WTC11 (cell line): ENCODE data around the gene TRRAP. TPM values are rescaled to one million over a fixed set of nuclear protein-coding genes. Genes with fewer than 3 reads are reported as not detected.

Source experiments
- ATAC-seq: fragments of 200-7000 bp; cut with Tn5 transposase; 2 replicates; pipeline ENCODE4 v1.10.0; 2021; ENCODE audit warnings: mild to moderate bottlenecking, moderate library complexity
- CTCF ChIA-PET: fragments of 300-600 bp; sonication (Branson Sonifier 250); formaldehyde crosslinking; loops from one replicate; lab custom pipeline; 2021; ENCODE audit warnings: antibody characterized with exemption; lab: Charles Lee
- POLR2A ChIA-PET: fragments of 350-600 bp; sonication (Branson Sonifier 250); formaldehyde crosslinking; loops from one replicate; lab custom pipeline; 2021; ENCODE audit warnings: antibody characterized with exemption; lab: Charles Lee
- DNase-seq: peaks from one replicate; pipeline ENCODE4 v3.0.0; 2021; ENCODE audit warnings: low spot score
- H3K27ac Mint-ChIP-seq: 2 replicates; pipeline ENCODE4 v1.8.0; 2021; ENCODE audit warnings: mixed read lengths
- H3K27me3 Mint-ChIP-seq: 2 replicates; pipeline ENCODE4 v1.8.0; 2021; ENCODE audit warnings: low read depth, mild to moderate bottlenecking, moderate library complexity, mixed read lengths
- H3K36me3 Mint-ChIP-seq: 2 replicates; pipeline ENCODE4 v1.8.0; 2021; ENCODE audit warnings: mixed read lengths
- H3K4me1 Mint-ChIP-seq: 2 replicates; pipeline ENCODE4 v1.8.0; 2022; ENCODE audit warnings: mixed read lengths
- H3K4me3 Mint-ChIP-seq: 2 replicates; pipeline ENCODE4 v1.8.0; 2021; ENCODE audit warnings: mild to moderate bottlenecking, moderate library complexity, mixed read lengths
- H3K9me3 Mint-ChIP-seq: 2 replicates; pipeline ENCODE4 v1.8.0; 2021; ENCODE audit warnings: mixed read lengths
- ATF2 ChIP-seq: sonication (generic); formaldehyde crosslinking; IDR thresholded peaks from 2 replicates; pipeline ENCODE4 v1.8.1; 2022; ENCODE audit warnings: low read depth, missing genetic modification reagents, borderline replicate concordance
- ATF3 ChIP-seq: sonication (generic); formaldehyde crosslinking; conservative IDR thresholded peaks from 2 replicates; pipeline ENCODE4 v1.8.1; 2022; ENCODE audit warnings: mild to moderate bottlenecking, missing genetic modification reagents
- ATF6 ChIP-seq: sonication (generic); formaldehyde crosslinking; IDR thresholded peaks from 2 replicates; pipeline ENCODE4 v1.8.1; 2023; ENCODE audit warnings: mild to moderate bottlenecking, missing genetic modification reagents
- CREM ChIP-seq: sonication (generic); formaldehyde crosslinking; IDR thresholded peaks from 2 replicates; pipeline ENCODE4 v1.8.1; 2022; ENCODE audit warnings: mild to moderate bottlenecking, missing genetic modification reagents, moderate library complexity
- ETV6 ChIP-seq: sonication (generic); formaldehyde crosslinking; IDR thresholded peaks from 2 replicates; pipeline ENCODE4 v1.8.1; 2022; ENCODE audit warnings: mild to moderate bottlenecking, missing genetic modification reagents
- FOXJ3 ChIP-seq: sonication (generic); formaldehyde crosslinking; IDR thresholded peaks from 2 replicates; pipeline ENCODE4 v1.9.0; 2021; ENCODE audit warnings: missing genetic modification reagents, mild to moderate bottlenecking, borderline replicate concordance
- FOXP1 ChIP-seq: sonication (generic); formaldehyde crosslinking; IDR thresholded peaks from 2 replicates; pipeline ENCODE4 v1.8.0; 2022; ENCODE audit warnings: missing genetic modification reagents, mild to moderate bottlenecking, moderate library complexity, borderline replicate concordance
- HMGA2 ChIP-seq: fragments of 250-450 bp; sonication (Bioruptor Pico); IDR thresholded peaks from 2 replicates; pipeline ENCODE4 v1.4.0; 2021; ENCODE audit warnings: mild to moderate bottlenecking, moderate library complexity
- IRF1 ChIP-seq: sonication (generic); formaldehyde crosslinking; IDR thresholded peaks from 2 replicates; pipeline ENCODE4 v1.8.0; 2023; ENCODE audit warnings: missing genetic modification reagents
- MXD4 ChIP-seq: fragments of 250-450 bp; sonication (Bioruptor Pico); IDR thresholded peaks from 2 replicates; pipeline ENCODE4 v1.8.0; 2021; ENCODE audit warnings: mild to moderate bottlenecking, moderate library complexity, borderline replicate concordance
- NR2C2 ChIP-seq: sonication (generic); formaldehyde crosslinking; IDR thresholded peaks from 2 replicates; pipeline ENCODE4 v1.8.0; 2022; ENCODE audit warnings: mild to moderate bottlenecking, missing genetic modification reagents
- TP53 ChIP-seq: sonication (generic); formaldehyde crosslinking; IDR thresholded peaks from 2 replicates; pipeline ENCODE4 v1.8.1; 2023; ENCODE audit warnings: mild to moderate bottlenecking, missing genetic modification reagents
- ZNF396 ChIP-seq: fragments of 250-450 bp; sonication (Bioruptor Pico); IDR thresholded peaks from 2 replicates; pipeline ENCODE4 v1.8.0; 2021; ENCODE audit warnings: mild to moderate bottlenecking, moderate library complexity, borderline replicate concordance
- ZNF671 ChIP-seq: fragments of 250-450 bp; sonication (Bioruptor Pico); IDR thresholded peaks from 2 replicates; pipeline ENCODE4 v1.8.0; 2021; ENCODE audit warnings: mild to moderate bottlenecking
- ZSCAN18 ChIP-seq: fragments of 250-450 bp; sonication (Bioruptor Pico); IDR thresholded peaks from 2 replicates; pipeline ENCODE4 v2.1.2; 2022; ENCODE audit warnings: mild to moderate bottlenecking, moderate library complexity
- total RNA-seq: library from RNA; stranded (reverse); gene quantifications from 3 replicates; pipeline ENCODE4 v1.2.3, GENCODE V29; 2021
- TF ChIP-seq, protein P1 (sequence below): sonication (generic); formaldehyde crosslinking; IDR thresholded peaks from 2 replicates; pipeline ENCODE4 v1.8.1; 2023; ENCODE audit warnings: mild to moderate bottlenecking, missing genetic modification reagents, moderate library complexity
- TF ChIP-seq, protein P2 (sequence below): fragments of 250-450 bp; sonication (Bioruptor Pico); IDR thresholded peaks from 2 replicates; pipeline ENCODE4 v1.8.0; 2021; ENCODE audit warnings: mild to moderate bottlenecking
- TF ChIP-seq, protein P3 (sequence below): sonication (generic); formaldehyde crosslinking; IDR thresholded peaks from 2 replicates; pipeline ENCODE4 v1.8.1; 2023; ENCODE audit warnings: mild to moderate bottlenecking, moderate library complexity, missing genetic modification reagents
- TF ChIP-seq, protein P4 (sequence below): sonication (generic); formaldehyde crosslinking; IDR thresholded peaks from 2 replicates; pipeline ENCODE4 v1.8.0; 2022; ENCODE audit warnings: mild to moderate bottlenecking, missing genetic modification reagents

Gene TRRAP
- total RNA-seq, 1 experiment from 2014 or later: 46.5 TPM

GRCh38 chr7:99004781-99005500 is 126.6 kb downstream of the TRRAP start:
- ChIA-PET POLR2A (no interaction called here), CTCF (interaction anchor here (0.7 kb wide), 1 partner anchor 32 kb away, joined by 3 read pairs; no protein-coding TSS in a partner anchor)
- no peak overlapping the region for H3K4me3 Mint-ChIP-seq
- DNase-seq: no peak
- H3K9me3 Mint-ChIP-seq: no peaks in the 10 kb centered on the region
- H3K36me3 Mint-ChIP-seq: peaks cover 45% of the 10 kb centered on the region
- H3K27me3 Mint-ChIP-seq: no peaks in the 10 kb centered on the region
- ATAC-seq: no peak
- H3K27ac Mint-ChIP-seq: no peak overlapping the region; the same call in 1 of the 2 replicates
- TF ChIP-seq ETV6 (CRISPR knock-in tag) (no peak), ZNF671 (CRISPR knock-in tag) (no peak), FOXJ3 (CRISPR knock-in tag) (no peak), ZSCAN18 (no peak), ATF2 (CRISPR knock-in tag) (no peak), TP53 (no peak), NR2C2 (CRISPR knock-in tag) (no peak), MXD4 (CRISPR knock-in tag) (no peak)
- TF ChIP-seq, protein P1, sequence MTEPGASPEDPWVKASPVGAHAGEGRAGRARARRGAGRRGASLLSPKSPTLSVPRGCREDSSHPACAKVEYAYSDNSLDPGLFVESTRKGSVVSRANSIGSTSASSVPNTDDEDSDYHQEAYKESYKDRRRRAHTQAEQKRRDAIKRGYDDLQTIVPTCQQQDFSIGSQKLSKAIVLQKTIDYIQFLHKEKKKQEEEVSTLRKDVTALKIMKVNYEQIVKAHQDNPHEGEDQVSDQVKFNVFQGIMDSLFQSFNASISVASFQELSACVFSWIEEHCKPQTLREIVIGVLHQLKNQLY (CRISPR knock-in tag): no peak
- TF ChIP-seq, protein P2, sequence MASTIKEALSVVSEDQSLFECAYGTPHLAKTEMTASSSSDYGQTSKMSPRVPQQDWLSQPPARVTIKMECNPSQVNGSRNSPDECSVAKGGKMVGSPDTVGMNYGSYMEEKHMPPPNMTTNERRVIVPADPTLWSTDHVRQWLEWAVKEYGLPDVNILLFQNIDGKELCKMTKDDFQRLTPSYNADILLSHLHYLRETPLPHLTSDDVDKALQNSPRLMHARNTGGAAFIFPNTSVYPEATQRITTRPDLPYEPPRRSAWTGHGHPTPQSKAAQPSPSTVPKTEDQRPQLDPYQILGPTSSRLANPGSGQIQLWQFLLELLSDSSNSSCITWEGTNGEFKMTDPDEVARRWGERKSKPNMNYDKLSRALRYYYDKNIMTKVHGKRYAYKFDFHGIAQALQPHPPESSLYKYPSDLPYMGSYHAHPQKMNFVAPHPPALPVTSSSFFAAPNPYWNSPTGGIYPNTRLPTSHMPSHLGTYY (CRISPR knock-in tag): no peak
- TF ChIP-seq, protein P3, sequence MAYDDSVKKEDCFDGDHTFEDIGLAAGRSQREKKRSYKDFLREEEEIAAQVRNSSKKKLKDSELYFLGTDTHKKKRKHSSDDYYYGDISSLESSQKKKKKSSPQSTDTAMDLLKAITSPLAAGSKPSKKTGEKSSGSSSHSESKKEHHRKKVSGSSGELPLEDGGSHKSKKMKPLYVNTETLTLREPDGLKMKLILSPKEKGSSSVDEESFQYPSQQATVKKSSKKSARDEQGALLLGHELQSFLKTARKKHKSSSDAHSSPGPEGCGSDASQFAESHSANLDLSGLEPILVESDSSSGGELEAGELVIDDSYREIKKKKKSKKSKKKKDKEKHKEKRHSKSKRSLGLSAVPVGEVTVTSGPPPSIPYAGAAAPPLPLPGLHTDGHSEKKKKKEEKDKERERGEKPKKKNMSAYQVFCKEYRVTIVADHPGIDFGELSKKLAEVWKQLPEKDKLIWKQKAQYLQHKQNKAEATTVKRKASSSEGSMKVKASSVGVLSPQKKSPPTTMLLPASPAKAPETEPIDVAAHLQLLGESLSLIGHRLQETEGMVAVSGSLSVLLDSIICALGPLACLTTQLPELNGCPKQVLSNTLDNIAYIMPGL (CRISPR knock-in tag): no peak
- TF ChIP-seq, protein P4, sequence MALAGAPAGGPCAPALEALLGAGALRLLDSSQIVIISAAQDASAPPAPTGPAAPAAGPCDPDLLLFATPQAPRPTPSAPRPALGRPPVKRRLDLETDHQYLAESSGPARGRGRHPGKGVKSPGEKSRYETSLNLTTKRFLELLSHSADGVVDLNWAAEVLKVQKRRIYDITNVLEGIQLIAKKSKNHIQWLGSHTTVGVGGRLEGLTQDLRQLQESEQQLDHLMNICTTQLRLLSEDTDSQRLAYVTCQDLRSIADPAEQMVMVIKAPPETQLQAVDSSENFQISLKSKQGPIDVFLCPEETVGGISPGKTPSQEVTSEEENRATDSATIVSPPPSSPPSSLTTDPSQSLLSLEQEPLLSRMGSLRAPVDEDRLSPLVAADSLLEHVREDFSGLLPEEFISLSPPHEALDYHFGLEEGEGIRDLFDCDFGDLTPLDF (CRISPR knock-in tag): no peak
- H3K4me1 Mint-ChIP-seq: no peaks in the 10 kb centered on the region

- peaks cover 51% of the 10 kb centered on the region for H3K36me3 Mint-ChIP-seq
- TF ChIP-seq ATF3 (CRISPR knock-in tag) (no peak), FOXP1 (CRISPR knock-in tag) (no peak), ZNF396 (no peak), CREM (CRISPR knock-in tag) (no peak), HMGA2 (CRISPR knock-in tag) (no peak), ATF6 (CRISPR knock-in tag) (no peak), IRF1 (no peak)
- TF ChIP-seq, protein P3 (CRISPR knock-in tag): no peak
These were observed 127.4 kb downstream of the TRRAP start for GRCh38 chr7:99005776-99006175.

More at GRCh38 chr7:99005776-99006175, 127.4 kb downstream of the TRRAP start:
- Mint-ChIP-seq H3K4me1 (no peaks in the 10 kb centered on the region), H3K27ac (no peak overlapping the region), H3K4me3 (no peak overlapping the region), H3K27me3 (no peaks in the 10 kb centered on the region), H3K9me3 (no peaks in the 10 kb centered on the region)
- DNase-seq (no peak), ATAC-seq (no peak)
- ChIA-PET POLR2A (no interaction called here), CTCF (interaction anchor here (0.7 kb wide), 1 partner anchor 31 kb away, joined by 3 read pairs; no protein-coding TSS in a partner anchor)
